Measurements from ENCODE around the gene TUSC2. TPM values are rescaled to one million over a fixed set of nuclear protein-coding genes. Genes with fewer than 3 reads are reported as not detected.

TUSC2 gene
- total RNA-seq, 2 donors from 2014 or later, result 12.9 to 31.6 TPM

GRCh38 chr3:50341537-50341936, 13.5 kb upstream of the TUSC2 start:
- intact Hi-C loops (cut with DNase I), result loop anchor here (10.0 kb wide), 1 partner anchor 203 kb away; no protein-coding TSS in a partner anchor
- Histone ChIP-seq H3K27me3 (no peaks in the 10 kb centered on the region), H3K36me3 (replicated peaks in 1 of 2; ENCODE audit: insufficient read depth in 1 of 2, low read depth in 2 of 2) (no peaks in the 10 kb centered on the region), H3K4me1 (peaks cover 21% of the 10 kb centered on the region), H3K9me3 (no peaks in the 10 kb centered on the region), H3K27ac (peak overlapping the region in 1 of 4 donors; percentile 45), H3K4me3 (no peak overlapping the region)
- WGBS, 2 donors, result 88 to 98% methylated on average over 5 to 9 of the region's 9 CpGs
- TF ChIP-seq POLR2A (IDR thresholded peaks at IDR 0.05), result no peak
- TF ChIP-seq CTCF (IDR thresholded peaks at IDR 0.05), result no peak
- DNase-seq, result no peak
- ATAC-seq, result no peak

- H3K27ac ChIP-seq, result peak within 1 kb of the TSS in 2 of 4 donors; percentile 45 to 99
- H3K4me3 ChIP-seq, result no peak within 1 kb of the TSS
- H3K27me3 ChIP-seq, result no peaks in the 10 kb centered on the region
- TF ChIP-seq POLR2A (IDR thresholded peaks at IDR 0.05) (peak in 1 of 3 donors; percentile 61), CTCF (IDR thresholded peaks at IDR 0.05) (no peak)
- H3K4me1 ChIP-seq, result peaks cover 25% of the 10 kb centered on the region
- no peaks in the 10 kb centered on the region for H3K36me3 ChIP-seq (replicated peaks in 1 of 2; ENCODE audit: insufficient read depth in 1 of 2, low read depth in 2 of 2)
- DNase-seq, result peak in 2 of 4 donors; percentile 54 to 66
- ATAC-seq, result no peak
- intact Hi-C loops (cut with DNase I), result loop anchor here (10.0 kb wide), 1 partner anchor 204 kb away; no protein-coding TSS in a partner anchor
- 25 to 78% methylated on average over 6 to 83 of the region's 85 CpGs for WGBS, 2 donors
- H3K9me3 ChIP-seq, result no peaks in the 10 kb centered on the region
Observed at GRCh38 chr3:50340448-50341329, 12.7 kb upstream of the TUSC2 start, which contains the start of gene RASSF1. Gene RASSF1 (minus strand): TSS chr3:50340836. CDS start chr3:50340805, 31 bp downstream.

GRCh38 chr3:50340147-50340447, 12.1 kb upstream of the TUSC2 start:
- DNase-seq (no peak), ATAC-seq (no peak)
- Histone ChIP-seq H3K27me3 (no peaks in the 10 kb centered on the region), H3K27ac (peak overlapping the region in 2 of 4 donors; percentile 45 to 99), H3K36me3 (replicated peaks in 1 of 2; ENCODE audit: insufficient read depth in 1 of 2, low read depth in 2 of 2) (no peaks in the 10 kb centered on the region), H3K4me1 (peaks cover 25% of the 10 kb centered on the region), H3K4me3 (no peak overlapping the region), H3K9me3 (no peaks in the 10 kb centered on the region)
- intact Hi-C loops (cut with DNase I), result loop anchor here (10.0 kb wide), 1 partner anchor 205 kb away; no protein-coding TSS in a partner anchor
- 67 to 83% methylated on average over 9 of the region's 9 CpGs for WGBS, 2 donors
- TF ChIP-seq CTCF (IDR thresholded peaks at IDR 0.05) (no peak), POLR2A (IDR thresholded peaks at IDR 0.05) (no peak)

- TF ChIP-seq POLR2A (IDR thresholded peaks at IDR 0.05) (no peak), CTCF (IDR thresholded peaks at IDR 0.05) (no peak)
- Histone ChIP-seq H3K36me3 (replicated peaks in 1 of 2; ENCODE audit: insufficient read depth in 1 of 2, low read depth in 2 of 2) (no peaks in the 10 kb centered on the region), H3K9me3 (no peaks in the 10 kb centered on the region), H3K27ac (peak overlapping the region in 2 of 4 donors; percentile 45 to 99), H3K27me3 (no peaks in the 10 kb centered on the region), H3K4me3 (no peak overlapping the region), H3K4me1 (peaks cover 29% of the 10 kb centered on the region)
- 81 to 87% methylated on average over 12 to 14 of the region's 14 CpGs for WGBS, 2 donors
- ATAC-seq, result no peak
- DNase-seq, result no peak
- intact Hi-C loops (cut with DNase I), result loop anchor here (10.0 kb wide), 1 partner anchor 205 kb away; no protein-coding TSS in a partner anchor
Observed at GRCh38 chr3:50339485-50340146, 11.6 kb upstream of the TUSC2 start.
